SK-N-SH (cell line): Measurements from ENCODE around the gene HSCB. TPM values are rescaled to one million over a fixed set of nuclear protein-coding genes. Genes with fewer than 3 reads are reported as not detected.

Source experiments
- CTCF ChIA-PET: fragments of 300-600, 350-600 bp; formaldehyde crosslinking; extraction: SDS; loops from one replicate; lab custom pipeline; 2021; lab: Yijun Ruan, JAX
- POLR2A ChIA-PET: fragments of 350-600 bp; sonication (Branson Sonifier 250); formaldehyde crosslinking; extraction: SDS; loops from one replicate; lab custom pipeline; 2020; ENCODE audit warnings: antibody characterized with exemption, inconsistent platforms; lab: Yijun Ruan, JAX
- DNase-seq: peaks from one replicate; pipeline ENCODE4 v3.0.0; 2012
- H2AFZ ChIP-seq: fragments of 200-600 bp; sonication (generic); 2 replicates; pipeline ENCODE4 v1.8.1; 2016; ENCODE audit warnings: antibody characterized with exemption, mild to moderate bottlenecking, low read depth
- H3F3A ChIP-seq: fragments of 200-600 bp; sonication (generic); replicated peaks from 2 replicates; pipeline ENCODE3; 2016; ENCODE audit warnings: antibody characterized with exemption, mild to moderate bottlenecking; ENCODE audit not compliant: insufficient read depth
- H3K27ac ChIP-seq, 2 experiments: fragments of 200-500 bp in 1 of 2; fragments of 200-600 bp in 1 of 2; sonication (Bioruptor generic) in 1 of 2; sonication (generic), shearing (Covaris generic) in 1 of 2; 2 replicates each; pipeline versions ENCODE4 v1.5.1 to v1.6.1; 2014 to 2016; ENCODE audit warnings: low read depth in 2 of 2, inconsistent platforms in 1 of 2, low read length in 1 of 2, mild to moderate bottlenecking in 1 of 2, mixed read lengths in 1 of 2
- H3K27me3 ChIP-seq: fragments of 200-600 bp; sonication (generic), shearing (Covaris generic); 2 replicates; pipeline ENCODE4 v1.6.1; 2016; ENCODE audit warnings: mixed run types; ENCODE audit not compliant: insufficient read depth
- H3K36me3 ChIP-seq, 2 experiments: fragments of 200-500 bp in 1 of 2; fragments of 200-600 bp in 1 of 2; sonication (Bioruptor generic) in 1 of 2; sonication (generic) in 1 of 2; replicated peaks in 1 of 2; 2 replicates each; pipeline versions ENCODE3 to v1.5.1; 2014 to 2016; ENCODE audit warnings: low read length in 1 of 2, mild to moderate bottlenecking in 1 of 2; ENCODE audit not compliant: insufficient read depth in 2 of 2, control insufficient read depth in 1 of 2
- H3K4me1 ChIP-seq, 2 experiments: fragments of 200-500 bp in 1 of 2; fragments of 200-600 bp in 1 of 2; sonication (Bioruptor generic) in 1 of 2; sonication (generic), shearing (Covaris generic) in 1 of 2; 2 replicates each; pipeline versions ENCODE4 v1.5.1 to v1.6.1; 2014 to 2016; ENCODE audit warnings: low read depth in 1 of 2, low read length in 1 of 2, mixed run types in 1 of 2; ENCODE audit not compliant: insufficient read depth in 2 of 2, control insufficient read depth in 1 of 2
- H3K4me2 ChIP-seq: fragments of 200-600 bp; sonication (generic), shearing (Covaris generic); 2 replicates; pipeline ENCODE4 v1.6.1; 2017; ENCODE audit warnings: mixed run types
- H3K4me3 ChIP-seq, 2 experiments: fragments of 200-500 bp in 1 of 2; fragments of 200-600 bp in 1 of 2; sonication (Bioruptor generic) in 1 of 2; sonication (generic), shearing (Covaris generic) in 1 of 2; 2 replicates each; pipeline versions ENCODE4 v1.5.1 to v1.8.1; 2014 to 2016; ENCODE audit warnings: low read depth in 2 of 2, inconsistent platforms in 1 of 2, low read length in 1 of 2, mild to moderate bottlenecking in 1 of 2, mixed read lengths in 1 of 2, moderate library complexity in 1 of 2
- H3K79me2 ChIP-seq: fragments of 200-600 bp; sonication (generic); 2 replicates; pipeline ENCODE4 v1.8.1; 2017; ENCODE audit warnings: mild to moderate bottlenecking; ENCODE audit not compliant: insufficient read depth
- H3K9ac ChIP-seq: fragments of 200-600 bp; sonication (generic); 2 replicates; pipeline ENCODE4 v1.6.1; 2017; ENCODE audit warnings: mixed run types
- H3K9me2 ChIP-seq: fragments of 200-600 bp; sonication (generic); 2 replicates; pipeline ENCODE4 v1.6.1; 2017; ENCODE audit warnings: mixed run types
- H3K9me3 ChIP-seq: fragments of 200-600 bp; sonication (generic); 2 replicates; pipeline ENCODE4 v1.6.1; 2017; ENCODE audit warnings: mixed run types, mild to moderate bottlenecking, moderate library complexity
- H4K20me1 ChIP-seq: fragments of 200-600 bp; sonication (generic); 2 replicates; pipeline ENCODE4 v1.6.1; 2017; ENCODE audit warnings: mild to moderate bottlenecking, mixed run types; ENCODE audit not compliant: insufficient read depth
- CHD2 ChIP-seq: fragments of 150-350 bp; IDR thresholded peaks from 2 replicates; pipeline ENCODE4 v1.6.1; 2018; ENCODE audit warnings: low read length; ENCODE audit not compliant: partially characterized antibody
- ELF1 ChIP-seq: IDR thresholded peaks from 2 replicates; pipeline ENCODE4 v1.4.0; 2012
- FOSL2 ChIP-seq: IDR thresholded peaks from 2 replicates; pipeline ENCODE4 v1.4.0; 2012; ENCODE audit warnings: low read depth, mild to moderate bottlenecking, moderate library complexity, borderline replicate concordance
- GABPA ChIP-seq: IDR thresholded peaks from 2 replicates; pipeline ENCODE4 v1.4.0; 2012; ENCODE audit warnings: low read depth, mild to moderate bottlenecking
- GATA2 ChIP-seq: sonication (generic); formaldehyde crosslinking; IDR thresholded peaks from 2 replicates; pipeline ENCODE4 v1.5.0; 2020; ENCODE audit warnings: mild to moderate bottlenecking, missing genetic modification reagents
- JUND ChIP-seq: IDR thresholded peaks from 2 replicates; pipeline ENCODE4 v1.4.0; 2012
- NFIC ChIP-seq: IDR thresholded peaks from 2 replicates; pipeline ENCODE4 v1.4.0; 2012; ENCODE audit warnings: borderline replicate concordance
- POLR2AphosphoS5 ChIP-seq: IDR thresholded peaks from 2 replicates; pipeline ENCODE4 v1.6.1; 2012; ENCODE audit warnings: low read depth, low read length
- RCOR1 ChIP-seq: fragments of 150-350 bp; IDR thresholded peaks from 2 replicates; pipeline ENCODE4 v1.6.1; 2017; ENCODE audit warnings: antibody characterized with exemption, low read length
- RFX5 ChIP-seq: IDR thresholded peaks from 2 replicates; pipeline ENCODE4 v1.6.1; 2012; ENCODE audit warnings: mild to moderate bottlenecking, improper control_type of control experiment, low read length
- RXRA ChIP-seq: IDR thresholded peaks from 2 replicates; pipeline ENCODE4 v1.4.0; 2012; ENCODE audit warnings: low read depth, mild to moderate bottlenecking, borderline replicate concordance
- SIN3A ChIP-seq: IDR thresholded peaks from 2 replicates; pipeline ENCODE4 v1.6.1; 2012; ENCODE audit warnings: low read depth, mild to moderate bottlenecking, low read length, moderate library complexity, borderline replicate concordance
- TAF1 ChIP-seq: IDR thresholded peaks from 2 replicates; pipeline ENCODE4 v1.6.1; 2012; ENCODE audit warnings: low read depth, mild to moderate bottlenecking, low read length, moderate library complexity, borderline replicate concordance
- TCF12 ChIP-seq: IDR thresholded peaks from 2 replicates; pipeline ENCODE4 v1.4.0; 2012
- USF1 ChIP-seq: IDR thresholded peaks from 2 replicates; pipeline ENCODE4 v1.4.0; 2012; ENCODE audit warnings: low read depth, borderline replicate concordance
- WGBS: methylation state at CpG from one replicate; pipeline ENCODE4 v1.1.6; 2017; ENCODE audit warnings: low lambda C conversion rate; 5-methylcytosine and 5-hydroxymethylcytosine counted together
- polyA plus RNA-seq, 3 experiments: library from polyadenylated mRNA; depleted of rRNA; stranded (reverse); fragments of >200 nt; gene quantifications; 2 replicates each; pipeline ENCODE4 v1.2.3, GENCODE V29; 2012
- TF ChIP-seq, protein P1 (sequence below): fragments of 150-350 bp; IDR thresholded peaks from 2 replicates; pipeline ENCODE4 v1.6.1; 2016; ENCODE audit warnings: mild to moderate bottlenecking, low read depth, low read length
- TF ChIP-seq, protein P2 (sequence below): IDR thresholded peaks from 2 replicates; pipeline ENCODE4 v1.4.0; 2012; ENCODE audit warnings: low read depth, borderline replicate concordance
- TF ChIP-seq, protein P3 (sequence below): fragments of 150-350 bp; IDR thresholded peaks from 2 replicates; pipeline ENCODE4 v1.6.1; 2017; ENCODE audit warnings: antibody characterized with exemption, low read length, low read depth, borderline replicate concordance

The HSCB gene
- polyA plus RNA-seq, 1 of the 3 experiments (the other 2 are of a cell fraction) = 19.9 TPM

GRCh38 chr22:28718044-28718443 is 23.8 kb upstream of the HSCB start:
- 93% methylated on average over 3 of the region's 3 CpGs for WGBS
- Histone ChIP-seq H3K27me3 (no peaks in the 10 kb centered on the region), H3K9ac (no peak overlapping the region), H4K20me1 (no peaks in the 10 kb centered on the region), H3K27ac (no peak overlapping the region), H2AFZ (no peak overlapping the region), H3K4me1 (no peaks in the 10 kb centered on the region), H3K36me3 (peaks cover 9 to 15% of the 10 kb centered on the region in 2 experiments), H3K9me3 (no peaks in the 10 kb centered on the region), H3K9me2 (no peaks in the 10 kb centered on the region), H3F3A (peaks cover 2% of the 10 kb centered on the region), H3K79me2 (no peaks in the 10 kb centered on the region), H3K4me3 (no peak overlapping the region), H3K4me2 (no peak overlapping the region)
- POLR2A ChIA-PET = no interaction called here
- TF ChIP-seq GATA2 (CRISPR knock-in tag) (no peak), USF1 (no peak), GABPA (no peak), FOSL2 (no peak), RCOR1 (no peak), CHD2 (no peak), SIN3A (no peak), ELF1 (no peak), NFIC (no peak), POLR2AphosphoS5 (no peak)
- TF ChIP-seq, protein P1, sequence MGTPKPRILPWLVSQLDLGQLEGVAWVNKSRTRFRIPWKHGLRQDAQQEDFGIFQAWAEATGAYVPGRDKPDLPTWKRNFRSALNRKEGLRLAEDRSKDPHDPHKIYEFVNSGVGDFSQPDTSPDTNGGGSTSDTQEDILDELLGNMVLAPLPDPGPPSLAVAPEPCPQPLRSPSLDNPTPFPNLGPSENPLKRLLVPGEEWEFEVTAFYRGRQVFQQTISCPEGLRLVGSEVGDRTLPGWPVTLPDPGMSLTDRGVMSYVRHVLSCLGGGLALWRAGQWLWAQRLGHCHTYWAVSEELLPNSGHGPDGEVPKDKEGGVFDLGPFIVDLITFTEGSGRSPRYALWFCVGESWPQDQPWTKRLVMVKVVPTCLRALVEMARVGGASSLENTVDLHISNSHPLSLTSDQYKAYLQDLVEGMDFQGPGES = no peak
- TF ChIP-seq, protein P2, sequence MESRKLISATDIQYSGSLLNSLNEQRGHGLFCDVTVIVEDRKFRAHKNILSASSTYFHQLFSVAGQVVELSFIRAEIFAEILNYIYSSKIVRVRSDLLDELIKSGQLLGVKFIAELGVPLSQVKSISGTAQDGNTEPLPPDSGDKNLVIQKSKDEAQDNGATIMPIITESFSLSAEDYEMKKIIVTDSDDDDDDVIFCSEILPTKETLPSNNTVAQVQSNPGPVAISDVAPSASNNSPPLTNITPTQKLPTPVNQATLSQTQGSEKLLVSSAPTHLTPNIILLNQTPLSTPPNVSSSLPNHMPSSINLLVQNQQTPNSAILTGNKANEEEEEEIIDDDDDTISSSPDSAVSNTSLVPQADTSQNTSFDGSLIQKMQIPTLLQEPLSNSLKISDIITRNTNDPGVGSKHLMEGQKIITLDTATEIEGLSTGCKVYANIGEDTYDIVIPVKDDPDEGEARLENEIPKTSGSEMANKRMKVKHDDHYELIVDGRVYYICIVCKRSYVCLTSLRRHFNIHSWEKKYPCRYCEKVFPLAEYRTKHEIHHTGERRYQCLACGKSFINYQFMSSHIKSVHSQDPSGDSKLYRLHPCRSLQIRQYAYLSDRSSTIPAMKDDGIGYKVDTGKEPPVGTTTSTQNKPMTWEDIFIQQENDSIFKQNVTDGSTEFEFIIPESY = no peak
- TF ChIP-seq, protein P3, sequence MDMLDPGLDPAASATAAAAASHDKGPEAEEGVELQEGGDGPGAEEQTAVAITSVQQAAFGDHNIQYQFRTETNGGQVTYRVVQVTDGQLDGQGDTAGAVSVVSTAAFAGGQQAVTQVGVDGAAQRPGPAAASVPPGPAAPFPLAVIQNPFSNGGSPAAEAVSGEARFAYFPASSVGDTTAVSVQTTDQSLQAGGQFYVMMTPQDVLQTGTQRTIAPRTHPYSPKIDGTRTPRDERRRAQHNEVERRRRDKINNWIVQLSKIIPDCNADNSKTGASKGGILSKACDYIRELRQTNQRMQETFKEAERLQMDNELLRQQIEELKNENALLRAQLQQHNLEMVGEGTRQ = no peak
- CTCF ChIA-PET = no interaction called here
- no peak for DNase-seq

GRCh38 chr22:28728002-28728401 is 13.8 kb upstream of the HSCB start:
- Histone ChIP-seq H3K4me3 (no peak overlapping the region), H3K9ac (no peak overlapping the region), H4K20me1 (no peaks in the 10 kb centered on the region), H3F3A (no peaks in the 10 kb centered on the region), H2AFZ (no peak overlapping the region), H3K4me2 (no peak overlapping the region), H3K27ac (no peak overlapping the region), H3K9me2 (no peaks in the 10 kb centered on the region), H3K36me3 (peaks cover 4 to 10% of the 10 kb centered on the region in 2 experiments), H3K79me2 (no peaks in the 10 kb centered on the region; the same call in 1 of the 2 replicates), H3K9me3 (no peaks in the 10 kb centered on the region), H3K4me1 (no peaks in the 10 kb centered on the region), H3K27me3 (no peaks in the 10 kb centered on the region)
- TF ChIP-seq RFX5 (no peak), TAF1 (no peak), GATA2 (CRISPR knock-in tag) (no peak), RXRA (no peak), JUND (no peak), TCF12 (no peak)
- 81% methylated on average over 1 of the region's 1 CpG for WGBS
- POLR2A ChIA-PET = no interaction called here
- CTCF ChIA-PET = no interaction called here
- DNase-seq = no peak
